Limb (tissue), 2 donors: ENCODE results near the gene ATP5F1E.

Experiments
- DNase-seq, 2 donors: peaks; one replicate each; pipeline ENCODE4 v3.0.0-alpha.2; 2016; ENCODE audit errors: extremely low spot score in 2 of 2

Gene ATP5F1E

GRCh38 chr20:59006864-59007664 lies 25.1 kb downstream of the ATP5F1E start, which contains the start of gene CTSZ:
CTSZ (minus strand) TSS chr20:59007254; CDS start chr20:59007128, 126 bp downstream.
- DNase-seq: peak; percentile 38 to 80

GRCh38 chr20:59006167-59006863 lies 25.8 kb downstream of the ATP5F1E start:
- DNase-seq: no peak

GRCh38 chr20:59005523-59006166 lies 26.5 kb downstream of the ATP5F1E start:
- no peak for DNase-seq

GRCh38 chr20:59004763-59005522 lies 27.2 kb downstream of the ATP5F1E start:
- DNase-seq: no peak

GRCh38 chr20:59004493-59004762 lies 27.7 kb downstream of the ATP5F1E start:
- no peak for DNase-seq

GRCh38 chr20:59003836-59004492 lies 28.2 kb downstream of the ATP5F1E start:
- DNase-seq: no peak

- DNase-seq: no peak
Measured at GRCh38 chr20:59002874-59003399, 29.2 kb downstream of the ATP5F1E start.

GRCh38 chr20:59002388-59002787 lies 29.7 kb downstream of the ATP5F1E start:
- no peak for DNase-seq

- no peak for DNase-seq
Measured at GRCh38 chr20:59001449-59002171, 30.5 kb downstream of the ATP5F1E start.

- no peak for DNase-seq
Measured at GRCh38 chr20:59001068-59001448, 31.1 kb downstream of the ATP5F1E start.

- DNase-seq: no peak
Measured at GRCh38 chr20:59000326-59000725, 31.8 kb downstream of the ATP5F1E start.

GRCh38 chr20:58998656-58999055 lies 33.5 kb downstream of the ATP5F1E start:
- DNase-seq: no peak

- DNase-seq: no peak
Measured at GRCh38 chr20:58997141-58997770, 34.9 kb downstream of the ATP5F1E start.

- no peak for DNase-seq
Measured at GRCh38 chr20:58996226-58996611, 35.9 kb downstream of the ATP5F1E start.

GRCh38 chr20:58995461-58996225 lies 36.5 kb downstream of the ATP5F1E start:
- no peak for DNase-seq

GRCh38 chr20:58994390-58995159 lies 37.6 kb downstream of the ATP5F1E start:
- no peak for DNase-seq

- no peak for DNase-seq
Measured at GRCh38 chr20:58993332-58994248, 38.5 kb downstream of the ATP5F1E start.
